Small intestine (tissue), 7 donors: ENCODE data around the gene MSANTD3. TPM values are rescaled to one million over a fixed set of nuclear protein-coding genes. Genes with fewer than 3 reads are reported as not detected.

Source experiments
- DNase-seq, 2 donors: peaks; one replicate each; pipeline versions ENCODE4 v3.0.0 to v3.0.0-alpha.2; 2013
- FAIRE-seq: peaks from 2 replicates; lab custom pipeline; 2012; peaks lifted over from hg19 to GRCh38; lab: Jason Lieb, UNC
- H3K27ac ChIP-seq, 3 donors: one replicate each; pipeline ENCODE4 v1.5.1; 2013; ENCODE audit warnings: low read length in 2 of 3, mild to moderate bottlenecking in 2 of 3, control low read depth in 1 of 3, inconsistent platforms in 1 of 3, low read depth in 1 of 3, moderate library complexity in 1 of 3
- H3K27me3 ChIP-seq, 3 donors: one replicate each; pipeline ENCODE4 v1.6.1; 2013; ENCODE audit warnings: low read length in 3 of 3, inconsistent platforms in 1 of 3; ENCODE audit not compliant: control insufficient read depth in 3 of 3, insufficient read depth in 3 of 3
- H3K36me3 ChIP-seq, 3 donors: one replicate each; pipeline ENCODE4 v1.6.1; 2013; ENCODE audit warnings: low read length in 3 of 3, inconsistent platforms in 1 of 3, low read depth in 1 of 3, mild to moderate bottlenecking in 1 of 3, moderate library complexity in 1 of 3; ENCODE audit not compliant: control insufficient read depth in 3 of 3, insufficient read depth in 2 of 3
- H3K4me1 ChIP-seq, 3 donors: one replicate each; pipeline ENCODE4 v1.6.1; 2013; ENCODE audit warnings: low read length in 2 of 3, inconsistent platforms in 1 of 3, low read depth in 1 of 3, mild to moderate bottlenecking in 1 of 3, moderate library complexity in 1 of 3; ENCODE audit not compliant: control insufficient read depth in 3 of 3, insufficient read depth in 2 of 3
- H3K4me3 ChIP-seq, 3 donors: one replicate each; pipeline ENCODE4 v1.5.1; 2013; ENCODE audit warnings: low read length in 3 of 3, control low read depth in 1 of 3, inconsistent platforms in 1 of 3, low read depth in 1 of 3, mild to moderate bottlenecking in 1 of 3, moderate library complexity in 1 of 3
- H3K9me3 ChIP-seq, 2 donors: one replicate each; pipeline ENCODE4 v1.6.1; 2013; ENCODE audit warnings: low read depth in 1 of 2, low read length in 1 of 2; ENCODE audit not compliant: control insufficient read depth in 2 of 2, insufficient read depth in 1 of 2
- WGBS, 3 donors: extraction: QIAGEN DNeasy Blood & Tissue Kit; methylation state at CpG; one replicate each; pipeline ENCODE4 v1.1.7; 2013; 5-methylcytosine and 5-hydroxymethylcytosine counted together
- polyA plus RNA-seq, 4 donors: library from polyadenylated mRNA; stranded (reverse) in 3 of 4; unstranded in 1 of 4; fragments of 200-250 nt in 3 of 4; fragments of 120-200 nt in 1 of 4; gene quantifications; one replicate each; pipeline versions ENCODE4 v1.2.1 to v1.2.3, GENCODE V29; 2013
- donor health status: healthy with polysubstance abuse.
- donor health status: control.
- donor health status: control.
- donor health status: Bipolar disorder and iron deficiency.
- donor health status: healthy.

The MSANTD3 gene
- polyA plus RNA-seq, 4 donors = 6.5 to 11.3 (median 8.7) TPM

- no peak overlapping the region for H3K27ac ChIP-seq
- H3K4me1 ChIP-seq = no peaks in the 10 kb centered on the region
- H3K27me3 ChIP-seq = peaks cover 0 to 2% (median 0%) of the 10 kb centered on the region in 3 donors
- FAIRE-seq = no peak
- DNase-seq = no peak
- no peaks in the 10 kb centered on the region for H3K9me3 ChIP-seq
- no peaks in the 10 kb centered on the region for H3K36me3 ChIP-seq
- no peak overlapping the region for H3K4me3 ChIP-seq
- WGBS, 3 donors = 84 to 92% (median 90%) methylated on average over 4 of the region's 4 CpGs
Observed at GRCh38 chr9:100489836-100490235, 62.9 kb downstream of the MSANTD3 start.

GRCh38 chr9:100492952-100493351, 66.0 kb downstream of the MSANTD3 start:
- Histone ChIP-seq H3K27me3 (no peaks in the 10 kb centered on the region), H3K4me1 (no peaks in the 10 kb centered on the region), H3K36me3 (no peaks in the 10 kb centered on the region), H3K9me3 (no peaks in the 10 kb centered on the region), H3K27ac (no peak overlapping the region), H3K4me3 (no peak overlapping the region)
- 88 to 89% (median 89%) methylated on average over 2 of the region's 2 CpGs for WGBS, 3 donors
- FAIRE-seq = no peak
- no peak for DNase-seq

GRCh38 chr9:100498592-100498991, 71.6 kb downstream of the MSANTD3 start:
- WGBS, 3 donors = 84 to 87% (median 84%) methylated on average over 5 of the region's 5 CpGs
- FAIRE-seq (no peak), DNase-seq (no peak)
- Histone ChIP-seq H3K4me3 (no peak overlapping the region), H3K9me3 (no peaks in the 10 kb centered on the region), H3K36me3 (no peaks in the 10 kb centered on the region), H3K4me1 (no peaks in the 10 kb centered on the region), H3K27me3 (no peaks in the 10 kb centered on the region), H3K27ac (no peak overlapping the region)

GRCh38 chr9:100499460-100499859, 72.5 kb downstream of the MSANTD3 start:
- WGBS, 3 donors = 74 to 78% (median 76%) methylated on average over 4 of the region's 4 CpGs
- no peak for FAIRE-seq
- Histone ChIP-seq H3K27me3 (no peaks in the 10 kb centered on the region), H3K4me1 (no peaks in the 10 kb centered on the region), H3K27ac (no peak overlapping the region), H3K36me3 (no peaks in the 10 kb centered on the region), H3K4me3 (no peak overlapping the region), H3K9me3 (no peaks in the 10 kb centered on the region)
- no peak for DNase-seq

GRCh38 chr9:100499866-100500265, 72.9 kb downstream of the MSANTD3 start:
- 71 to 91% (median 88%) methylated on average over 2 of the region's 2 CpGs for WGBS, 3 donors
- no peak for FAIRE-seq
- Histone ChIP-seq H3K27me3 (no peaks in the 10 kb centered on the region), H3K36me3 (no peaks in the 10 kb centered on the region), H3K9me3 (no peaks in the 10 kb centered on the region), H3K4me1 (no peaks in the 10 kb centered on the region), H3K4me3 (no peak overlapping the region), H3K27ac (no peak overlapping the region)
- DNase-seq = no peak

Other genes starting within 250 kb of the MSANTD3 start
- gene TEX10, start 74.2 kb upstream of the MSANTD3 start, polyA plus RNA-seq = 10 to 100 TPM in 1 of 4 donors, 1 to 10 TPM in 3; 4.1 to 21.7 (median 5.6) TPM
- under 1 TPM in 2 of 4 donors, not detected in 2; 0.30 to 0.90 TPM for gene TMEFF1, start 46.0 kb downstream of the MSANTD3 start, polyA plus RNA-seq
- under 1 TPM in 2 of 4 donors, not detected in 2; 0.10 to 0.95 TPM for gene CAVIN4, start 150.9 kb downstream of the MSANTD3 start, polyA plus RNA-seq